DMS114 treated with DMSO at 0.1 percent for 48 hours (cell line): Measurements from ENCODE around the gene ERCC3.
"Not testable (repeated sequence)": the region's sequence is repeated elsewhere in the genome, so short reads cannot be mapped to it uniquely, and the experiment has no call there.

Experiments used
- DNase-seq: peaks from one replicate; lab custom pipeline; 2025; ENCODE audit not compliant: unreplicated experiment; lab: John Stamatoyannopoulos, UW

The ERCC3 gene

DNA sequence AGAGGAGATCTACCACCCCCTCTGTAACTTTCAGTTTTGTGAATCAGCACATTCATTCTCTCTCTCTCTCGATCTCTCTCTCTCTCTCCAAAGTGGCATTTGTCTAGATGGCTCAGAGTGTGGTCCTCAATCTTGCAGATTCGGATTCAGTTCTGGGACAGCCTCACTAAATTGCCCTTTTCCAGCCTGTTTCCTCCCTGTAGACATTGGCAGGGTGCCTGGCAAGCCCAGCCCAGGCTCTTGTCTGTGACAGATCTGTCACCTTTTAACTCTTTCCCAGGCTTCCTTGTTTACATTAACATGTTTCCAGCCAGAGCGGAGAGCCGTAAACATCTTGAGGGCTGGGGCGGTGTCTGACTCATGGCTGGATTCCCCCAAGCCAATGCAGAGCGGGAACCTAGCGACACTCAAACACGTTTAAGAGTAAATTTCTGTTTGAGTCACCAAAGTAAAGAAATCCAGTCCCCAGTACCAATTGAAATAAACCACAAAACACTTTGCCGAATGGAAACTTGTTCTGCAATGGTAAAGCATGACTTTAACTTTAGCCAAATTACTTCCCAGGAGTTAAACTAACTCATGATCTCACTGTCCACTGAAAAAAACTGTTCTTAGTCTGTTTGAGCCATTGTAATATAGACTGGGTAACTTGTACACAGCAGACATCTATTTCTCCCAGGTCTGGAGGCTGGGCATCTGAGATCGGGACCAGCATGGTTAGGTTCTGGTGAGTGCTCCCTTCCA, 67.3 kb downstream of the ERCC3 start:
- DNase-seq: no peak

DNA sequence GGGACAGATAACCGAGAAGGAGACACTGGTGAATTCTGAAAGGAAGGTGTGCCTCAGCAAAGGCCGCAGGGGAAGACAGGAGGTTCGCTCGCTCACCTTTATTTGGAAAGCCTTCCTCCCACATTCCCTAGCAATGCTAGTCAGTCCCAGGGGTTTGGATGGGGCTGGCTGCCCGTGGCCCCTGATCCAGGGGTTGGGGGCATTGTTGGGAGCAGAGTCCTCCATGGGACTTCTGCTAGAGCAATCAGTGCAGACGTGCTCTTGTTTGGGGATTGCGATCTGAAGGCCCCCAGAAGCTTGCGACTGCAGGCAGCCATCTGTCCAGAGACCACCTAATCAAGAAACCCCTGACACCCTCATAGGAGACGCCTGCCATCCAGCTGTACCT, 67.8 kb downstream of the ERCC3 start:
- no peak for DNase-seq

DNA sequence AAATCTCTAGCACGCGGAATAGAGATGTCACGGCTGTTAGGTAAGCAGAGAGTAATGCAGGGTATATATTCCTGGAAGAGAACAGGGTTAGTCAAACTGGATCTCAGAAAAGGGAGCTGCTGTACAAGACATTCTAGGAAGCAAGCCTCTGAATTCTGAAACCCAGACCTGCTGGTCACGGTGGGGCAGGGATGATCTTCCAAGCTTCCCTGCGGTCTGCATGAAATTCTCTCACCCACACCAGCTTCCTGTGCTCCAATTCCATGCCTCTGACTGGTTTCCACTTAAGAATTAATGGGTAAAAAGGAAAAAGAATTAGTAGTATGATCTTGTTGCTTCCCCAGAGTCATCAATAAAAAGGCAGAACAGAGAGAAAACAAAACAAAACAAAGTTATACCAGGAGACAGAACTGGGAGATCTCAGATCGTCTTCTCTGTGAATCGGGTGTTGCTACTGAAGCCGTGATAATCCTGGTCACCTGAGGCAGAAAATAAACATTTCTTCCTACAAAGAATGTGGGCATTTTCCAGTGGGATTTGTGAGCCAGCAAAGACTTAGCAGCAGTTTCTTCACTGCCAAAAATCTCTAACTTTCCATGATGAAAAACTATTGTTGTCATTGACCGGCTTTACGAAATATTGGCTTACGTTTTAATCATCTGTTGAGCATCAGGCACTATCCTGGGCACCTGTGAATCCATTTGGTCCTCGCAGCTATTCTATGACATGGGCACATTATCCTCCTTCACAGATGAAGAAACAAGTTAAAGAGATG, 68.6 kb downstream of the ERCC3 start:
- DNase-seq: no peak

- DNase-seq: not testable (repeated sequence)
Observed at GRCh38 chr2:127224135-127224534, 69.8 kb downstream of the ERCC3 start.

- no peak for DNase-seq
Observed at GRCh38 chr2:127220768-127221527, 73.0 kb downstream of the ERCC3 start.

GRCh38 chr2:127220102-127220767, 73.7 kb downstream of the ERCC3 start, which contains the start of gene CYP27C1:
Gene CYP27C1 (minus strand): TSS chr2:127220299. CDS start chr2:127220270, 29 bp downstream.
- no peak for DNase-seq

GRCh38 chr2:127219171-127220070, 74.5 kb downstream of the ERCC3 start:
- DNase-seq: no peak

DNA sequence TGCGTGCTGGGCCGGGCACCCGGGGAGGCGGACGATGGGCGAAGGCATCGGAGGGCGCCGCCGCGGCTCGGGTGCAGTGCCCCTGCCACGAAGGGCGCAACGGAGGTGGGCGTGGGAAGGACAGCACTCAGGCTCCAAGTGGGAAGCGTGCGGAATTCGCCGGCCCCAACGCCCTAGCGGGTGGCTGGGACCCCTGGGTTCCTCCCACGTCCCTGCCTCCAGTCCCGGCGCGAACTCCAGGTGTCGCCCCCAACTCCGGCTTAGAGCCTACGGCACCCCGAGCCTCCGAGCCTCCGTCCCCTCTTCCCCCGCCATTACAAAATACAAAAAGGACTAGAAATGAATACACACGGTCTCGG, 75.2 kb downstream of the ERCC3 start:
- DNase-seq: no peak

DNA sequence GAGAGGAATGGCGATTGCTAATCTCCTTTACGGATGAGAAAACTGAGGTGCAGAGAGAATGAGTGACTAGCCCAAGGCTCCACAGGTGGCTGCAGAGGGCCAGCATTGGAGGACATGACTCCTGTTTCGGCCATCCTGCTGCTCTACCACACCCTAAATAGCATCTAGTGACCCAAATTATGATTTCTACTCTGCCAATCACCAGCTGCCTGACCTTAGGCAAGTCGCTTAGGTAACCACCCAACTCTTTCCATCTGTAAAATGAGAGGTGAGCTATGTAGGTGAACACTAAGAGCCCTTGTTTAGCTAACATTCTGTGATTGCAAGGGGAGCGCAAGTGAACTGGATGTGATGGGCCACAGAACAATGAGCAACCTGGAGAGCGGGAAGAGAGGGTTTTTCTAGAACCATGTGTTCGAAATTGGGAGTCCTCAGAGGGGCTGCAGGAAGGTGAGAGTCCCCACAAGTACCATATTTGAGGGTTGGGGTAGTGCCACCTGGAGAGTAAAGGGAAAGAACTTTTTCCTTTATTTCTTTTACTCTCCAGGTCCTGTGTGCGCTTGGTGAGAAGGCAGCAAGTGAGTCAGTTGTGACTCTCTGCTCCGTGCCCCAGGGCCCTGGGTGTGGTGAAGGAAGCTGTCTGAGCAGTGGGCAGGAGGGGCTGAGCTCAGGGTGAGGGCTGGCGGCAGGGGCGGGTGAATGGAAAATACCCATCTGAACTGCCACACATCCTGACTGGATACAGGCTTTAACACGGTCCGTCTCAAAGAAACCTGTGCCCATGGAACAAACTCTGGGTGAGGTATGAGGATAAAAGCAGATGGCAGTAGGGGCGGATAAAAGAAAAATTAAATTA, 76.2 kb downstream of the ERCC3 start:
- no peak for DNase-seq

GRCh38 chr2:127216593-127216992, 77.4 kb downstream of the ERCC3 start:
- no peak for DNase-seq

DNA sequence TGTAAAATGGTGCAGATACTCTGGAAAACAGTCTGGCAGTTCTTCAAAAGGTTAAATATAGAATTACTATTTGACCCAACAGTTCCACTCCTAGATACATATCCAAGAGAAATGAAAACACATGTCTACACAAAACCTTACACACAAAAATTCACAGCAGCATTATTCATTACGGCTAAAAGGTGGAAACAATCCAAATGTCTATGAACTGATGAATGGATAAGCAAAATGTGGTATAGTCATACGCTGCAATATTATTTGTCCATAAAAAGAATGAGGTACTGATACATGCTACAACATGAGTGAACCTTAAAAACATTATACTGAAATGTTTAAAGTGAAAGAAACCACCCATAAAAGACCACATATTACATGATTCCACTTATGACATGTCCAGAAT, 77.8 kb downstream of the ERCC3 start:
- DNase-seq: no peak

GRCh38 chr2:127214201-127214600, 79.7 kb downstream of the ERCC3 start:
- DNase-seq: not testable (repeated sequence)

DNA sequence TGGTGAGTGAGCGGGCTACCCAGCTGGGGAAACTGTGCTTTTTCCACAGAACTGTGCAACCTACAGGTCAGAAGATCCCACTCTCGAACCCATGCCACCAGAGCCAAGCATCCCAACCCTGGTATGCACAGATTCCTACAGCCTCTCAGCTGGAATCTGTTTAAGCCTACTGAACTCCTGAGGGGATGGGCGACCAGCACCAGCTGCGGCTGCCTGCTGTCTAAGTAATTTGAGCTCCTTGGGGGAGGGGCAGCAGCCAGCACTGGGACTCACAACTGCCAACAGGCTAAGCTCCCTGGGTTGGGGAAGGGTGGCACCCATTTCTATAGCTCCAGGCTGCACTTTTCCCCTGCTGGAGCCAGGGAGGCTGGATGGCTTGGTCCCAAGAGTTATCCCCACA, 85.6 kb downstream of the ERCC3 start:
- no peak for DNase-seq
